NOMO-1 treated with DMSO at 0.1 percent for 48 hours (cell line): ENCODE data around the gene TEX36.
A peak's percentile ranks its signal among the peaks of the same experiment; 100 is the strongest.
"Not testable (repeated sequence)": the region's sequence is repeated elsewhere in the genome, so short reads cannot be mapped to it uniquely, and the experiment has no call there.

Experiments used
- DNase-seq: peaks from one replicate; lab custom pipeline; 2025; ENCODE audit not compliant: unreplicated experiment; lab: John Stamatoyannopoulos, UW

Gene TEX36, protein sequence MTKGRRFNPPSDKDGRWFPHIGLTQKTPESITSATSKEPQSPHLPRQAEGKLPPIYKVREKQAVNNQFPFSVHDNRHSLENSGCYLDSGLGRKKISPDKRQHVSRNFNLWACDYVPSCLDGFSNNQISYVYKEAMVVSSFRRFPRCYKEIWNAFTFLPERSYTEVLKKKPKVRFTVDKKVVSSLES

DNA sequence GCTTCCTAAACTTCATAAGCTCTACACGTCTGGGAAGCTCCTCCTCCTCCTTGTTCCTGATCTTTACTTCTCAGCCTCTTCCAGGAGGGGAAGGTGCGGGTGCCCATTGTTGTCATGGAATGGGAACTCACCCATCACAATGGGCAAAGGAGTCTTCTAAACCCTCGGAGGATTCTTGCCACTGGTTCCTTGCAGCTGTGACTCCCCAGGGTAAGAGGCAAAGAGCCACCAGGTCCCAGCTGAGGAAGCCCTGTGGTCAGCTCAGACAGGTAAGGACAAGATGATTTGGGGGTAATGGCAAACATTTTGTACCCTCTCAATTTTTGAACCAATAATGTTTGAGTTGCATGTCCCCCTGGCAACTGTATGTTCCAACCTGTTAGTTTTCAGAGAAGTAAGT lies at the start of gene TEX36:
TEX36 (minus strand) TSS at position 101 of the 400 bp plus-strand sequence. CDS start 174 bp downstream, outside the sequence.
- DNase-seq, result no peak

DNA sequence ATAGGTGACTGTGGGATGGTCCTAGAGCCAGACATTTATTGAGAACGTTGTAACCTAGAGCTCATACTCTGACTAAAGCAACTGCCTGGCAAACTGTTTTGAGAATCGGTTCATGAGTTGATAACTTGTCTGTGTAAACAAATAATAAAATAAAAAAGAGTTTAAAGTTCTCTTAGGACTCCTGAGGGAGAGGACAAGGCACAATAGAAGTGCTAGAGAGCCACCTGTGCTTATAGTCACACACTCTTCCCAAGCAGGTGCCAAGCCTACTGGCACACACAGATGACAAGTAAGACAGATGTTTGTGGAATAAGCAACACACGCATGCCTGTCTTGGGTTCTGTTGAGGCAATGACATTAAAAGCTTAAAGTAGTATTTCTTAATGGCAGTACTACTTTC lies 44.5 kb upstream of the TEX36 start:
- no peak for DNase-seq

DNA sequence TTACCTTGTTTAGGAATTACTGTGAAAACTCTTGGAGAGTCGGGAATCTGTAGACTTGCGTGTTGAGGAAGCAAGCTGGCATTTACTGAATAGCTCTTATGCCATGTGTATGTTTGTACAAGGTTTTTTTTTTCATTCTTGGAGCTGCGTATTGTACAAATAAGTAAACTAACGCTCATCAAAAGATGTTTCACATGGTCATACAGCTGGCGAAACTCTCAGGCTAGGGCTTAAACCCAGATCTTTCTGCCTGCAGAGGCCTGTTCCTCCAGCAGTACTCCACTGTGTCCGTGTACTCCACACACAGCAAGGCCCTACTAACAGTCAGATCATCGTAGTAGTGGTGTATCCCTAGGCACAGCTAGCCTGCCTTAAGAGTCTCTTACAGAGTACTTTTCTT lies 44.0 kb upstream of the TEX36 start:
- DNase-seq, result no peak

DNA sequence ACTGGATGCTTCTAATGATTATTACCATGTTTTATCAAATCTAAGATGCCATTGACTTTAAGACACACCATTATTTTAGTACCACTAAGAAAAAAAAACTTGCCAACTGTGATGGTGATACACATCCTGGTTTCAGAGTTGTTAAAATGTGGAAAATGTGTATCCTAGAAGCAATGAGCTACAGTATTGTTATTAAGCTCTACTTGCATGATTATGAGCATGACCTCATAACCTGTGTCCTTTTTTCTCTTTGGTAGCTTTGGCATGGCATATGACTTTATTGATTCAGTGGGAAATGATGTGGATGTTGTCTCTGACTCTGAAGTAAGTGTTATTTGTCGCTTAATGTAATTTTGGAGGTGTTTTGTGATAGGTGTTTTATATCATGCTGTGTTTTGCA lies 39.8 kb upstream of the TEX36 start:
- DNase-seq, result no peak

DNA sequence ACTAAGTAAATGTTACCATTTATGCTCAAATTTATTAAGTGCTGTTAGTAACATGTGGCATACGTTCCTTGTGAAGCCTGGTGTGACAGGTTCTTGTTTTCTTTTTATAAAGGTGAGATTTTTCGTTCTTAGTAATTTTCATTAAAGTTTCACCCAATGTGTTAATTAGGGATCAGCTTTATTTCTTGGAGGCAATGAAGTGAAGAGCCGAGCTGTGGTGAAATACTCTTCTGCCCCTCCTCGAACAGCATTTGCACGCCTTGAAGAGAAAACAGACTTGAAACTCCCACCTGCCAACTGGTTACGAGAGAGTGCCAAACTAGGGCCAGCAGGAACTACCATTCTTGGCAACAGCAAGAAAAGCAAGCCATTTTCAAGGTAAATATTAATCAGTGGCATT lies 38.1 kb upstream of the TEX36 start:
- no peak for DNase-seq

DNA sequence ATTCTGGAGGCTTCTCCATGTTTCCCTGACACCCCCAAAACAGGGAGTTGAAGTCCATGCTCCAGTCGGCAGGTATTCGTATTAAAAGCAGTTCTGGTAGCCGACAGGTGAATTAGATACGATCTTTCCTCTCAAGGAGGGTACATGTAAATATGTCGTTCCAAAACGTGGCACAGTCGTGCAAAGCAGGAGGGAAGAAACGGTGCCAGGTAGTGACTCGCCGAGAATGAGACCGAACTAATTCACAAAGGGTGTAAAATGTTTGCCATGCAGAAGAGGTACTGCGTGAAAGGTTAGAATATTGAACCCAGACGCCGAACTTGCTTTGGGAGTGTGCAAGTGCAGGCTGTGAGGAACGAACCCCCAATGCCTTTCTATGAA lies 37.0 kb upstream of the TEX36 start:
- peak; percentile 7 for DNase-seq

DNA sequence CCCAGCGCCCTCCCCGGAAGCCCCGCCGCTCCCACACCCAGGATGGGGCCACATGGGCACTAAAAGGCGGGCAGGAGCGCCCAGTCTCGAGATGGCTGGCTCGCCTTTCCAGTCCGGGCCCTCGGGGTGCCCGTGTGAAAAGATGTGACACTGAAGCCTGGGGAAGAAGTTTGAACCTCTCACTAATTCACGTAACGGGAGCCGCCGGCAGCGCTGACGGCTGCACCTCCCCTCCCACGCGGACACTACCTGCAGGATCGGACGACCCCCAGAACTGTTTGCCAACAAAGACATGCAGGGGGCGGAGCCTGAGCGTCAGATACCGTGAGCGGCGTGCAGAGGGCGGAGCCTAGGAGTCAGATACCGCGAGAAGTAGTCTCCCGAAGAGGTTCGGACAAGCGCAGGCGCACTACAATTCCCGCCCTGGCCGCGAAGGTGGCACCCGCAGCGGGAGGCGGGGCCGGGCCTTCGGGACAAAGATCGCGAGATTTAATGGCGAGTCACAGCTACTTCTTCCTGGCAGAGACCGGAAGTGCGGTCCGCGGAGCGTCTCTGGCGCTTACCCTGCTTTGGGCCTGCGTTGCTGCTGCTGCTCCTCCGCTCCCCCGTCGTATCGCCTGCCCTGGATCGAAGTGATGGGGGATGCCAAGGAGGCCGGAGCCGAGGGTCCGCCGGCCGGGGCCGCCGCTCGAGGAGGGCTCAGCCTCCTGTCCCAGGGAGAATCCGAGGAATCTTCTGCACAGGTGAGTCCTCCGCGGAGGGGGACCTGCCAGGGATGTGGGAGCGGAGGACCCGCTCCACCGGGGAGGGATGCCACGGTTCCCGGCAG lies 36.4 kb upstream of the TEX36 start, which contains the start of gene EDRF1:
EDRF1 (plus strand) TSS at position 537 of the 829 bp plus-strand sequence; CDS start at position 636, 99 bp downstream.
- DNase-seq, result peak; percentile 98

DNA sequence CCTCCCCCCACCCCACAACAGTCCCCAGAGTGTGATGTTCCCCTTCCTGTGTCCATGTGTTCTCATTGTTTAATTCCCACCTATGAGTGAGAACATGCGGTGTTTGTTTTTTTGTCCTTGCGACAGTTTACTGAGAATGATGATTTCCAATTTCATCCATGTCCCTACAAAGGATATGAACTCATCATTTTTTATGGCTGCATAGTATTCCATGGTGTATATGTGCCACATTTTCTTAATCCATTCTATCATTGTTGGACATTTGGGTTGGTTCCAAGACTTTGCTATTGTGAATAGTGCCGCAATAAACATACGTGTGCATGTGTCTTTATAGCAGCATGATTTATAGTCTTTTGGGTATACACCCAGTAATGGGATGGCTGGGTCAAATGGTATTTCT lies 31.8 kb upstream of the TEX36 start:
- not testable (repeated sequence) for DNase-seq

DNA sequence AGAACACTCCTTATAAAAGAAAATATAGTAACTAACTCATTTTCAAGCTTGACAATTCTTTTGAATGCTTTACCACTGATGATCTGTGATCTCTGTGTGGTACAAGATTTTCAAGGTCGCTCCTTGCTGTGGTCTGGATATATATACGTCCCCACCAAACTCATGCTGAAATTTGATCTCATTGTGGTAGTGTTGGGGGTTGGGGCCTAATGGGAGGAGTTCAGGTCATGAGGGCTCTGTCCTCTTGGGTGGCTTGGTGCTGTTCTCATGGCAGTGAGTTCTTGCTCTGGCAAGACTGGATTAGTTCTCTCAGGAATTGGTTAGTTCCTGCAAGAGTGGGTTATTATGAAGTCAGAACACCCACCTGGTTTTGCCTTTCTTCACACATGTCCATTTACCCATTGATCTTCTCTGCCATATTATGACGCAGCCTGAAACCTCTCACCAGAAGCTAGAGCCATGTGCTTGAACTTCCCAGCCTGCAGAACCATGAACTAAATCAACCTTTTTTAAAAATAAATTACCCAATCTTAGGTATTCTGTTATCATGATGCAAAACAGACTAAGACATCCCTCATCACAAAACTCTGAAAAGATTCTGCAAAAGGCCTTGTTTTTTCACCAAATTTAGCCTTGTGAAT lies 28.3 kb upstream of the TEX36 start:
- DNase-seq, result no peak

DNA sequence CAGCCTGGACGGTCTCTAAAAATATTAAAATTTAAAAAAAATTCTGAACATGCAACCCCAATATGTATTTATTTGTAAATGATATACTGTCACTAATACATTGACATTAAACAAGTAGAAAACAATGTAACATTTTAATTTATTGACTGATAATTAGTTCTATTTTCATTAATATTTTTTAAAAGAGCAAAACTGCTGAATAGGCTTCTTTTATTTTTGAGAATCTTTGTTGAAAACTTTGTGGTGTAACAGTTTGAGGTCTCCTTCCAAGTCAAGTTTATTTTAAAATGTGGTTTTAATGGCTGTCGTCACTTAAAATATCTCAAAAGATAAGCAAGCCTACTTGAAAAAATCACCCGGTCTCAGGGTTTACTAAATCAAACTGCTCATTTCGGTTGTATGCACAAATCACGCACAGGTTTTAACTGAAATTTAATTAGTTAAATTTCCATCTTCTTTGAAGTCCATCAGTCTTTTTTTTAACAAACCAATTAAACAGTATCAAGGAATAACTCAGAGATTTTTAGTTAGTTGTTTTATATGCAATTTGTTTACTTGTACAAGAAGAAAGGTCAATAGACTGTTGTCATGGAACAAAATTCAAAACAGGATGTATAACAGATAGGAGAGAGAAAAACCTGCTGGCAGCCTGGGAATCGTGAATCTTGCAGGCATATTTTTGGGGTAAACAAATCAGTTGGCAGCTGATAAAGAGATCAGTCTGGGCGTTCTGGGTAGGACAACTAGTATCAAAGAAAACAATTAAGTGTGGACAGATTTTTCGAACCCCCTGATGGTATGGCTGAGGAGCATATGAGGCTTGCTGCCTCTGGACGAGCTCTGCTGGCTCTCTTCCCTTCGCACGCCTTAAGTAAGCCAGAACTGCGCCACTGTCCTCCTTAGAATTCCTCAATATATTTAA lies 26.9 kb upstream of the TEX36 start:
- DNase-seq, result no peak

DNA sequence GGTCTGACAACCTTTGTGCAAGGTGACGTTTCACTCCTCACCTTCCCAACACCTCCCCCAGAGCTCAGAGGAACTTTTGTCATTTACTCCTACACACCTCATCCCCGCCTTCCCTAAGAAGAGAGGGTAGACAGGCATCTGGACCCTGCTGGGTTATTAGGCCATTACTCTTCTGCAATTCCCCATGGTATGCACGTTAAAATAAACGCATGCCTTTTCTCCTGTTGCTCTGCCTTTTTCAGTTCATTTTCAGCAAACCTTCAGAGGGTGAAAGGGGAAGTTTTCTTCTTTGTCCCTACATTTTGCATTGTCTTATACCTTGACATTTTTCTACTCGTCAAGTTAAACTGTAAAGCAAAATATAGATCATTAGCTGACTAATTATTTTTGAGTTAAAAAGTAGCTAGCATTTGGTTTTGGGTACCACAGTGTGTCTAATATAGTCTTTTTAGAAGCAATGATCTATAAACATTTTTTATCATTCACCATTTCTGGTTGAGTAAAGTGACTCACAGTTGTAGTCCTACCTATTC lies 26.1 kb upstream of the TEX36 start:
- no peak for DNase-seq

DNA sequence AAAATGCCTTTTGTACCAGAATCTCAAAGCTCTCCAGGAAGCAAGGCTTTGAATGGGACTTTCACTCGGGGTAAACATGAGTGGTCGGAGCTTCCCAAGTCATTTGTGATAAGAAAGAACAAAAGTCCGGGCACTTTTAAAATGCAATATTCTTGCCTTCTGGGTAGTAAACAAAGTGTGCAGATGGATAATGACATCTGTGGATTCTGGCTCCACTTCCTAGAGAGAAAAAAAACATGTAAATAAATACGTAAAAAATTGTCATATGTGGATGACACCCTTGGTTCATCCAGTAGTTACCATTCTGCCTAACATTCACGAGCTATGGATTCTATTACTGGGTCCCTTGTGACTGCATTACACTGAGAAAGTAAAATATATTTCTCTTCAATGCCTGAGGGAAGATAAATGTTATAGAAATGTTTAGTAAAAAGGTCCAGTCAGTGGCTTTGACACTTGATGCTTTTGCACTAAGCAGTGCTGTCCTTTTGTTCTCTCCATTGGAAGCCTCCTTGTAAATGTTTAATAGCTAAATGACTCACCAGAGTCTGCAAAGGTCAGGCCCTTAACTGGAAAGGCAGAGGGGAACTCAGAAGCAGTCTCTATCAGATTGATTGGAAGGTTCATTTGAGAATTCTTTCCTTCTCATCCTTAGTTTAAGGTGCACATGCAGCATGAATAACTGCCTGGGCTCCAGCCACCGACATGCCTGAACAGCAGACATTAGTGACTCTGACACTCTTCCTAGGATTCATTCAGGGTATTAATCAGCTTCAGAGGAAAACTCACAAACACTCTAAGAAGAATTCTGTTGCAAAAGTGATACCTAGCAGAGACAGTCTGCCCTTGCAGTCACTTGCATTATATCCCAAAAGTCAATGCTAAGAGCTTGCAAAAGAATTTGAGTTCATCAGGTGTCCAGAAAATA lies 24.8 kb upstream of the TEX36 start:
- no peak for DNase-seq

DNA sequence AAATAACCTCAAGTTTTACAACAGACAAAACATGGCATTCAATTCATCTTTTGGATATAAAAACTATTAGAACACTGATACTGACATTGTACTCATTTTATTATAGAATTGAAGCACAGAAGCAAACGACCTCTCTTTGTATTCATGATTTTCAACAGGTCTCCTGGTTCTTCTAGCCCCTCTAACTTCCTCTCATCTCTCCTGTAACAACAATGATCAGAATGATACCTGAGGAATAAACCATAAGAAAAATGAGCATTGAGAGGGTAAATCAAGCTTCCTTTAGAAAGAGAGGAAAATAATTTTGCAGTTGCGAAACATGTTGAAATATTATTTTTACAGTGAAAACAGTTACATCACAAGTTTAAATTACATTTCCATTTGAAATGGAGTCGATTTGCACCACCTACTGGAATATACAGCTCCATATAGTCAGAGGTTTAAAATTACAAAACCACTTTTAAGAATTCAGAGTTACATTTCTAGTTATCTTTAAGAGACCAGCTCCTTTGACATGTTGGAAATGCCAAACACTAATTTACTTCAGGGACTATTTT lies 17.5 kb upstream of the TEX36 start:
- DNase-seq, result peak; percentile 44

DNA sequence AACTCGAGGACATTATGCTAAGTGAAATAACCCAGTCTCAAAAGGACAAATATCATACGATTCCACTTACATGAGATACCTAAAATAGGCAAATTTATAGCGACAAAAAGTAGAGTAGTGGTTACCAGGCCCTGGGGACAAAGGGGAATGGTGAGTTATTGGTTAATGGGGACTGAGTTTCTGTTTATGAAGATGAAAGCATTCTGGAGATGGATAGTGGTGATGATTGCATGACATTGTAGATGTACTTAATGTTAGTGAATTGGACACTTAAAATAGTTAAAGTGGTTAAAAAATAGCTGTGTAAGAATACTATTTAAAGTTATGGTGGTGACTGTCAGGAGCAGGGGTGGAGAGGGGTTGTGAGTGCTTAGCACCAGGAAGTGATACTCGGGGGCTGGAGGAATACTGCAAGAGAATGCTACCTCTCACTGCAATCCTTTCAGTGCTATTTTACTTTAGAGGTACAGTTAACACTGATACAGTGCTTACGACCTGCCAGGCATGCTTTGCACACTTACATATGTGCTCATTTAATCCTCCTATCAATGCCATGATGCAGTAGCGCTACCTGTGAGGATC lies 16.7 kb upstream of the TEX36 start:
- no peak for DNase-seq

DNA sequence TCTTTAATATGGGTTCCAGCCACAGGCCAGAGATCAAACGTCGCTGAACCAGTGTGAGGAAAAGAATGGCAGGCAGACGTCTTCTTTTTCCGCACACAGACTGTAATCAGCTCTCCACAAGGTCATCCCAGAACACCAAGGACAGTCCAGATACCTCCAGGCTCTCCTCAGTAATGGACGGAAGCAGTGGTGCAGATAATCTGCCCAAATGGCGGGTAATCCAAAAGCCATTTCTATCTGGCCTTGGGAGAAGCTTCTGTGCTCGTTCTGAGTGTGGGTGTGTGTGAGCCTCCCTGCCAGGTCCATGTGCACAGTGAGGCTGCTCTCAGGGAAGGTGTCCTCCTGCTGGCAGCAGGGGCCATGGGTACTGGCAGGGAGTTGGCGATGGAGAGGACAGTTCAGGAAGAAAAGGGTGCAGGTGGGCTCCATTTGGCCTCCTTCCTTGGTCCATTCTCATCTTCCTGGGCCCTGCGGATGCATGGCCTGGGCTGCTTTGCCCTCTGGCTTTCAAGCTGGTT lies 15.6 kb upstream of the TEX36 start:
- no peak for DNase-seq

DNA sequence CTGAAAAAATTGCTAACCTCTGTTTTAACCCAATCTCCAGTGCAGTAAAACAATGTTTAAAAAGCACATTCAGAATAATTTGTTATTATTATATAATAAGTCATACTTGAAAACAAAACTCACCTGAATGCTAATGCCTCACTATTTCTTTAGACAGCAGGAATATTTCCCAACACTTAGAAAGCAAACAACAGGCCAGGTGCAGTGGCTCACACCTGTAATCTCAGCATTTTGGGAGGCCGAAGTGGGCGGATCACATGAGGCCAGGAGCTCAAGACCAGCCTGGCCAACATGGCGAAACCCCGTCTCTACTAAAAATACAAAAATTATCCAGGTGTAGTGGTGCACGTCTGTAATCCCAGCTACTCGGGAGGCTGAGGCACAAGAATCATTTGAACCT lies 13.9 kb upstream of the TEX36 start:
- not testable (repeated sequence) for DNase-seq

DNA sequence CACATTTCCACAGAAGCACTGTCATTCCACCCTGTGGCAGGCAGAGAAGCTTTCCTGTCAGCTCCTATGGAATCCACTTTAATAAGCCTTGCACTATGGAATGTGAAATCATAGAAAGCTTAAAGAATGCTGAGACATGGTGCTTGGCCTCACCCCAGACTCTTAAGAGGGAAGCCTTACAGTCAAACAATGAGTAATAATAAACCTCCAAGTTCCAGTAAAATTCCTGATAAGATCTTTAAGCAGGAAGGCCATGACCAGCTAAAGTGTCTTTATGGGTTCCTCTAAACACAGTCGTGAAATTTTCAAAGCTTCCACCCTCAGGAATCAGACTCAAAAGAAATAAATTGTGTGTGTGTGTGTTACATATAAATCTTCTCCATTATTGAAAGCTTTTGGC lies 11.9 kb upstream of the TEX36 start:
- no peak for DNase-seq

DNA sequence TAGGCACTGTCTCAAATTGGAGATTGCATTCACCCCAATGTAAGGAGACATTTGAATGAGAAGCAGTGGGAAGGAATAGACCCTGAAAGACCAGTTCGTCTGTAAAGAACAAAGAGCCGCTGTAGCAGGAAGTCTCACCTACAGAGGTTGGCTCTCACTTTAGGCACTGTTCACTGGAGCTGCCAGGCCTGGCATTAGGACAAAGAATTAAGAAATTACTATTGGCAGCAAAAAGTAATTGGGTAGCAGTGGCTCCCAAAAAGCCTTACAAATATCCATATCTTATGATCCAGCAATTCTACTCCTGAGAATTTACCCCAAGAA lies 10.5 kb upstream of the TEX36 start:
- DNase-seq, result no peak
